CD14-positive monocyte (primary cell): ENCODE results near the gene HEATR1. TPM values are rescaled to one million over a fixed set of nuclear protein-coding genes. Genes with fewer than 3 reads are reported as not detected.
A peak's percentile ranks its signal among the peaks of the same experiment; 100 is the strongest.
"Not testable (repeated sequence)": the region's sequence is repeated elsewhere in the genome, so short reads cannot be mapped to it uniquely, and the experiment has no call there.

Experiments
- DNase-seq, 3 donors: peaks; one replicate each; pipeline ENCODE4 v3.0.0-alpha.2; 2011 to 2022
- H2AFZ ChIP-seq: 2 replicates; pipeline ENCODE4 v1.6.0; 2012; ENCODE audit warnings: mild to moderate bottlenecking, low read depth, low read length, inconsistent platforms; ENCODE audit not compliant: insufficient read depth, poor library complexity, severe bottlenecking
- H3K27ac ChIP-seq, 2 donors: 1 replicate in 1 of 2; 2 replicates in 1 of 2; pipeline ENCODE4 v1.5.1; 2012 to 2013; ENCODE audit warnings: low read length in 2 of 2, control low read depth in 1 of 2, inconsistent platforms in 1 of 2, low read depth in 1 of 2, mild to moderate bottlenecking in 1 of 2
- H3K27me3 ChIP-seq, 2 donors: one replicate each; pipeline versions ENCODE4 v1.6.0 to v1.6.1; 2011 to 2013; ENCODE audit warnings: low read length in 2 of 2; ENCODE audit not compliant: control insufficient read depth in 2 of 2, insufficient read depth in 2 of 2
- H3K36me3 ChIP-seq, 2 donors: replicated peaks in 1 of 2; 1 replicate in 1 of 2; 2 replicates in 1 of 2; pipeline versions ENCODE4 v1.5.1 to v1.6.1; 2012 to 2013; ENCODE audit warnings: low read length in 2 of 2, control low read depth in 1 of 2, inconsistent platforms in 1 of 2, mild to moderate bottlenecking in 1 of 2; ENCODE audit not compliant: insufficient read depth in 2 of 2, control insufficient read depth in 1 of 2
- H3K4me1 ChIP-seq, 2 donors: 1 replicate in 1 of 2; 2 replicates in 1 of 2; pipeline versions ENCODE4 v1.5.1 to v1.6.1; 2012 to 2013; ENCODE audit warnings: low read length in 2 of 2, control low read depth in 1 of 2, inconsistent platforms in 1 of 2, mild to moderate bottlenecking in 1 of 2, moderate library complexity in 1 of 2; ENCODE audit not compliant: insufficient read depth in 2 of 2, control insufficient read depth in 1 of 2
- H3K4me2 ChIP-seq: replicated peaks from 2 replicates; pipeline ENCODE3; 2012; ENCODE audit warnings: low read length, moderate library complexity, mild to moderate bottlenecking; ENCODE audit not compliant: poor library complexity, severe bottlenecking; ENCODE audit errors: extremely low read depth
- H3K4me3 ChIP-seq, 3 experiments: fragments of 200-600 bp in 1 of 3; sonication (generic) in 1 of 3; replicated peaks in 1 of 3; 1 replicate in 2 of 3; 2 replicates in 1 of 3; pipeline ENCODE4 v1.5.1; 2011 to 2013; ENCODE audit warnings: low read length in 3 of 3, mild to moderate bottlenecking in 3 of 3, control low read depth in 2 of 3, low read depth in 2 of 3, inconsistent platforms in 1 of 3, moderate library complexity in 1 of 3
- H3K79me2 ChIP-seq: 2 replicates; pipeline ENCODE4 v1.6.0; 2012; ENCODE audit warnings: mild to moderate bottlenecking, control low read depth, inconsistent platforms, low read length, moderate library complexity; ENCODE audit not compliant: insufficient read depth
- H3K9ac ChIP-seq: 2 replicates; pipeline ENCODE4 v1.6.0; 2017; ENCODE audit warnings: low read length, mild to moderate bottlenecking; ENCODE audit not compliant: insufficient read depth, poor library complexity, severe bottlenecking
- H3K9me3 ChIP-seq, 2 donors: replicated peaks in 1 of 2; 1 replicate in 1 of 2; 2 replicates in 1 of 2; pipeline versions ENCODE4 v1.5.1 to v1.6.1; 2012 to 2013; ENCODE audit warnings: low read length in 2 of 2, control low read depth in 1 of 2; ENCODE audit not compliant: control insufficient read depth in 1 of 2, insufficient read depth in 1 of 2
- H4K20me1 ChIP-seq: 2 replicates; pipeline ENCODE4 v1.6.0; 2012; ENCODE audit warnings: mild to moderate bottlenecking, low read length, control low read depth, moderate library complexity; ENCODE audit not compliant: insufficient read depth
- H3K27ac Mint-ChIP-seq, 7 donors: one replicate each; pipeline ENCODE4 v1.8.0; 2020; ENCODE audit warnings: mild to moderate bottlenecking in 7 of 7, mixed read lengths in 7 of 7, moderate library complexity in 6 of 7, inconsistent platforms in 2 of 7
- H3K27me3 Mint-ChIP-seq, 3 donors: one replicate each; pipeline ENCODE4 v1.8.0; 2021 to 2022; ENCODE audit warnings: low read depth in 3 of 3, mild to moderate bottlenecking in 3 of 3, mixed read lengths in 3 of 3, moderate library complexity in 3 of 3, inconsistent platforms in 1 of 3
- H3K36me3 Mint-ChIP-seq, 2 donors: one replicate each; pipeline ENCODE4 v1.8.0; 2020; ENCODE audit warnings: mixed read lengths in 2 of 2, inconsistent platforms in 1 of 2, mild to moderate bottlenecking in 1 of 2
- H3K4me1 Mint-ChIP-seq: one replicate; pipeline ENCODE4 v1.8.0; 2020; ENCODE audit warnings: mild to moderate bottlenecking, mixed read lengths
- H3K4me3 Mint-ChIP-seq, 2 donors: one replicate each; pipeline ENCODE4 v1.8.0; 2020; ENCODE audit warnings: mild to moderate bottlenecking in 2 of 2, mixed read lengths in 2 of 2, moderate library complexity in 1 of 2
- H3K9me3 Mint-ChIP-seq, 7 donors: one replicate each; pipeline ENCODE4 v1.8.0; 2020 to 2022; ENCODE audit warnings: mixed read lengths in 7 of 7, mild to moderate bottlenecking in 6 of 7, moderate library complexity in 6 of 7, inconsistent platforms in 2 of 7
- WGBS: methylation state at CpG from one replicate; pipeline ENCODE4 v1.1.5; 2013; ENCODE audit warnings: missing lambda C conversion rate; ENCODE audit not compliant: insufficient coverage; 5-methylcytosine and 5-hydroxymethylcytosine counted together
- intact Hi-C, 2 donors: fragments of 100-400 bp; cut with micrococcal nuclease; formaldehyde crosslinking; loops; one replicate each; pipeline versions ENCODE4 v1.15.0 to v1.15.1; 2023
- polyA plus RNA-seq, 3 donors: library from polyadenylated mRNA; depleted of rRNA in 1 of 3; unstranded in 2 of 3; stranded (reverse) in 1 of 3; fragments of 300-500 nt in 2 of 3; fragments of >200 nt in 1 of 3; fragmentation: Illumina TruSeq in 2 of 3; gene quantifications; 1 replicate in 2 of 3; 2 replicates in 1 of 3; pipeline ENCODE4 v1.2.3, GENCODE V29; 2012 to 2021
- TF ChIP-seq, protein P1 (sequence below): fragments of 200-600 bp; IDR thresholded peaks from one replicate; pipeline ENCODE4 v1.8.0; 2022; ENCODE audit warnings: antibody characterized with exemption, mild to moderate bottlenecking

The HEATR1 gene
- polyA plus RNA-seq, 3 donors = 2.8 to 4.2 (median 3.7) TPM

DNA sequence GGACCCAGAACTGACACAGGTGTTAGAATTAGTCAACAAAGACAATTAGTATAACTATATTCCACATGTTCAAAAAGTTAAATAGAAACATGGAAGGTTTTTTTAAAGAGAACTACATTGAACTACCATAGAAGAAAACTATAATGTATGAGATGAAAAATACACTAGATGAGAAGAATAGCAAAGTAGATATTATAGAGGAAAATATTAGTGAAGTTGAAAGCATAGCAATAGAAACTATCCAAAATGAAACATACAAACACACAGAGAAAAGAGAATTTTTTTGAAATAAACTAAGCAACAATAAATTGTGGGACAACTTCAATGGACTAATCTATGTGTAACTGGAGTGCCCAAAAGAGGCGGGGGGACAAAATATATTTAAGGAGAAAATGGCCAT lies 8.0 kb upstream of the HEATR1 start:
- Histone ChIP-seq H3K36me3 (no peaks in the 10 kb centered on the region), H3K27me3 (peaks cover 2 to 8% of the 10 kb centered on the region in 2 donors), H3K4me3 (no peak overlapping the region), H3K79me2 (no peaks in the 10 kb centered on the region), H3K4me1 (no peaks in the 10 kb centered on the region), H4K20me1 (no peaks in the 10 kb centered on the region), H3K27ac (no peak overlapping the region), H3K4me2 (no peak overlapping the region), H3K9ac (no peak overlapping the region), H3K9me3 (no peaks in the 10 kb centered on the region), H2AFZ (no peak overlapping the region)
- Mint-ChIP-seq H3K4me1 (no peaks in the 10 kb centered on the region), H3K27me3 (peaks cover 14 to 45% (median 16%) of the 10 kb centered on the region in 3 donors), H3K4me3 (peak overlapping the region in 1 of 2 donors; percentile 21), H3K36me3 (no peaks in the 10 kb centered on the region), H3K27ac (no peak overlapping the region), H3K9me3 (no peaks in the 10 kb centered on the region)
- WGBS = no CpG with 5 or more reads among the region's 1 CpG
- intact Hi-C loops = no loop called here
- no peak for DNase-seq
- TF ChIP-seq, protein P1, sequence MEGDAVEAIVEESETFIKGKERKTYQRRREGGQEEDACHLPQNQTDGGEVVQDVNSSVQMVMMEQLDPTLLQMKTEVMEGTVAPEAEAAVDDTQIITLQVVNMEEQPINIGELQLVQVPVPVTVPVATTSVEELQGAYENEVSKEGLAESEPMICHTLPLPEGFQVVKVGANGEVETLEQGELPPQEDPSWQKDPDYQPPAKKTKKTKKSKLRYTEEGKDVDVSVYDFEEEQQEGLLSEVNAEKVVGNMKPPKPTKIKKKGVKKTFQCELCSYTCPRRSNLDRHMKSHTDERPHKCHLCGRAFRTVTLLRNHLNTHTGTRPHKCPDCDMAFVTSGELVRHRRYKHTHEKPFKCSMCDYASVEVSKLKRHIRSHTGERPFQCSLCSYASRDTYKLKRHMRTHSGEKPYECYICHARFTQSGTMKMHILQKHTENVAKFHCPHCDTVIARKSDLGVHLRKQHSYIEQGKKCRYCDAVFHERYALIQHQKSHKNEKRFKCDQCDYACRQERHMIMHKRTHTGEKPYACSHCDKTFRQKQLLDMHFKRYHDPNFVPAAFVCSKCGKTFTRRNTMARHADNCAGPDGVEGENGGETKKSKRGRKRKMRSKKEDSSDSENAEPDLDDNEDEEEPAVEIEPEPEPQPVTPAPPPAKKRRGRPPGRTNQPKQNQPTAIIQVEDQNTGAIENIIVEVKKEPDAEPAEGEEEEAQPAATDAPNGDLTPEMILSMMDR = no peak

DNA sequence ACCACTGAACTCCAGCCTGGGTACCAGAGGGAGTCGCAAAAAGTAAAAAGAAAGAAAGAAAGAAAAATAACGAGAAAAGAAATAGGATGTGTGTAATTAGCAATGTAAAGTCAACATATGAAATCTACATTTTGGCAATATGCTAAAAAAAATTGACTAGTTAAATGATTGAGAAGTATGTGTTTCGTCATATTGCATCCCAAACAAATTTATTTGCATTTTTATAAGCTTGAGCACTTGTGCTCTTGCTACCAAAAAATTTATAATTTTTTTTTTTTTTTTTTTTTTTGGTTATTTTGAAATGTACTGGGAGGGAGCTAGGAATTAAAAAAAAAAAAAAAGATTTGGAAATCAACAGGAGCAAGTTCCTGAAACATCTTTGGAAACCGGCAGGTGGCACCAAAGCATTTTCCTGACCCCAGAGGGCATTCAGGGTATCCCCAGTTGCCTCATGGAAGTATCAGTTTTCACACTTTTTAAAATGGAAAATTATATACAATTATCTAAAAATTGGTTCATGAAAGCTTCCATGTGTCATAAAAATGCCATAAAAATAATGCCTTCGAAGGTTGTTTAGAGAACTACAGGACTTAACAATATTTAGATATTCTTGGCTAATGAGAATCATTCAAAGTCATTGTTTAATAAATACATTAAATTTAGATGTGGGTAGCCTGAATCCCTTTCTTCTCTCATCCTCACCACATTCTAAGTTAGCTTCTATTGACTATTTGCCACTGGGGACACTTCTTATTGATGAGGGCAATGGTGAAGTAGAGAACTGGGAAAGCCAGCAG lies 4.8 kb upstream of the HEATR1 start:
- no peak overlapping the region for H3K4me3 Mint-ChIP-seq
- H3K4me3 ChIP-seq = no peak overlapping the region
- H3K9me3 Mint-ChIP-seq = no peaks in the 10 kb centered on the region
- H3K27ac ChIP-seq = no peak overlapping the region
- H3K79me2 ChIP-seq = peaks cover 1% of the 10 kb centered on the region
- peaks cover 5% of the 10 kb centered on the region in 2 donors for H3K4me1 ChIP-seq
- no peaks in the 10 kb centered on the region for H3K36me3 ChIP-seq
- H3K4me2 ChIP-seq = no peak overlapping the region
- H3K4me1 Mint-ChIP-seq = peaks cover 5% of the 10 kb centered on the region
- H3K27me3 ChIP-seq = peaks cover 2 to 9% of the 10 kb centered on the region in 2 donors
- peaks cover 8 to 31% (median 15%) of the 10 kb centered on the region in 3 donors for H3K27me3 Mint-ChIP-seq
- intact Hi-C loops = no loop called here
- no peaks in the 10 kb centered on the region for H3K9me3 ChIP-seq
- H4K20me1 ChIP-seq = no peaks in the 10 kb centered on the region
- H3K27ac Mint-ChIP-seq = no peak overlapping the region
- DNase-seq = peak; percentile 8 to 23 (median 16)
- 80% methylated on average over 1 of the region's 5 CpGs for WGBS
- no peak overlapping the region for H3K9ac ChIP-seq
- H3K36me3 Mint-ChIP-seq = no peaks in the 10 kb centered on the region
- H2AFZ ChIP-seq = no peak overlapping the region
- TF ChIP-seq, protein P1 = peak; percentile 38

DNA sequence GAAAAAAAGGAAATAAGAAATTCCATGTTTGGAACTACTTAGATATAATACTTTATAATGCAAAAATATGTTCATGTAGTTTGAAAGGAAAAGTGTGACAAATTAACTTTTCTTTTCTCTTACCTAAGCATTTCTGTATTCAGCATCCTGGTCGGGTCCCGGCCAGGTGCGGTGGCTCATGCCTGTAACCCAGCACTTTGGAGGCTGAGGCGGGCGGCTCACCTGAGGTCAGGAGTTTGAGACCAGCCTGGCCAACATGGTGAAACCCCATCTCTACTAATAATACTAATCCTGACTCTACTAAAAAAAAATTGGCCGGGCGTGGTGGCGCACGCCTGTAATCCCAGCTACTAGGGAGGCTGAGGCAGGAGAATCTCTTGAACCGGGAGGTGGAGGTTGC lies 3.3 kb upstream of the HEATR1 start:
- no CpG with 5 or more reads among the region's 10 CpGs for WGBS
- H3K27ac ChIP-seq, H3K9me3 Mint-ChIP-seq, H3K36me3 ChIP-seq, H3K36me3 Mint-ChIP-seq, H3K4me3 ChIP-seq, intact Hi-C loops, H3K4me3 Mint-ChIP-seq, H3K9ac ChIP-seq, H4K20me1 ChIP-seq, DNase-seq, H2AFZ ChIP-seq, H3K27ac Mint-ChIP-seq, H3K4me2 ChIP-seq, H3K27me3 ChIP-seq, H3K9me3 ChIP-seq: not testable (repeated sequence)
- Histone ChIP-seq H3K79me2 (peaks cover 16% of the 10 kb centered on the region), H3K4me1 (peaks cover 11 to 16% of the 10 kb centered on the region in 2 donors)
- Mint-ChIP-seq H3K27me3 (peaks cover 8 to 25% (median 13%) of the 10 kb centered on the region in 3 donors), H3K4me1 (peaks cover 18% of the 10 kb centered on the region)
